NCI-H82 treated with DMSO at 0.1 percent for 48 hours (cell line): ENCODE results near the gene SLAMF1.
A peak's percentile ranks its signal among the peaks of the same experiment; 100 is the strongest.
"Not testable (repeated sequence)": the region's sequence is repeated elsewhere in the genome, so short reads cannot be mapped to it uniquely, and the experiment has no call there.

Experiments used
- DNase-seq: peaks from one replicate; lab custom pipeline; 2025; ENCODE audit not compliant: unreplicated experiment; lab: John Stamatoyannopoulos, UW

Gene SLAMF1

DNA sequence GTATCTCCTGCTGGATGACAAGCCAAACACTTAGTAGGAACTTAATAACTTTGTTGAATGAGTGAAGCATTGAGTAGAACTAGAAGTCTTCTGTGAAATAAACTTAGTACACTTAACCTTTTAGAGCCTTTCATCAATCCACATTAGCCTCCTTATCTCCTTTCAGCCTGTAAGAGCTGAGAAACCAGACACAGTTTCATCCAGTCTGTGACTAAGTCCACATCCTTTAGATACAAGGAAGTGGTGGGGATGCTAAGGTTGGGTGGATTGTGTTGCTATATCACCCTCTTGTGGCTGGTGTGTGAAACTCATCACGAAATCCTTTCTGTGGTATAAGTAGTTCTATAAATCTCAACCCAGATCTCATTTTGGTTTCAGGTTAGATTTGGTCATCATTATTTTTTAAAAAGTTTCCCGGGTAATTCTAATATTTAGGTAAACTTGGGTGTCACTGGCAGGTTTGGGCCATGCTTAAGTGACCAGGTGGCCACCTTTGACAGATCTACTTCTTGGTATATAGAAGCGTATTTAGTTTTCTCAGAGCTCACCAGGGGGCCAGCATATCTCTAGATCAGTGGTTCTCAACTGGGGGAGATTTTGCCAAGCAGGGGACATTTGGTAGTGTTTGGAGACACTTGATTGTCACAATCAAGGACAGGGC, 39.7 kb downstream of the SLAMF1 start:
- peak; percentile 46 for DNase-seq

- DNase-seq = no peak
Observed at GRCh38 chr1:160606611-160607010, 40.2 kb downstream of the SLAMF1 start.

GRCh38 chr1:160605792-160606479, 40.9 kb downstream of the SLAMF1 start:
- no peak for DNase-seq

- DNase-seq = no peak
Observed at GRCh38 chr1:160605205-160605604, 41.6 kb downstream of the SLAMF1 start.

DNA sequence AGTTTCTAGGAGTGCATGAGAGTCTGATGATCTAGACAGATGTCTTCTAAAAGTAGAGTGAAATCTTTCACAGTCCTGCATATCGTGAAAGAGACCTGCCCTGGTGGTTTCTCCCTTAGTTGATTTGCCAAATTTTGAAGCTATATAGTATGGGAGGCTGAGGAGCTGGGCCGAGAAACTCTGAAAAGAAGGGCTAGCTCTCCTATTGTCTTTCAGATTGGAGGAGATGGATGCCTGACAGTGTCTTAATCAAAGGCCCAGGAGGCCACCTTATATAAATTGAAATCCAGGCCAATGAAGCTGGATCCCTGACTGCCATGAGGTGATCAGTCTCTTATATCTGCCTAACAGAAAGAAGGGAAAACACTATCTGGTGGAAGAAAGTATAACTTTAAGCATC, 49.1 kb downstream of the SLAMF1 start:
- DNase-seq = no peak

GRCh38 chr1:160597051-160597450, 49.8 kb downstream of the SLAMF1 start:
- no peak for DNase-seq

- DNase-seq = no peak
Observed at GRCh38 chr1:160590488-160590887, 56.4 kb downstream of the SLAMF1 start.

DNA sequence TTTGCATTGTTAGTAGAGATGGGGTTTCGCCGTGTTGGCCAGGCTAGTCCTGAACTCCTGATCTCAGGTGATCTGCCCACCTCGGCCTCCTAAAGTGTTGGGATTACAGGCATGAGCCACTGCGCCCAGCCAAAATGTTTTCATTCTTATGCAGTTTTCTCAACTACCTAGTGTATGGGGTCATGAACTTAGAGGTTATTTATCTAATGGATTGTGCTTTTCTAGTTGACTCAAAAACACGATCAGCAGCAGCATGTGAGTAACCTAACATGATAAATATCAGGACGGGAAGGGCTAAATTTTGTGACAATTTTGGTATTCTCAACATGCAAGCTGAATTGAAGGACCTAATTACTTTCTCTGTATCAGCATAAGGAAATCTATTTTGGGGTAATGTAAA, 58.4 kb downstream of the SLAMF1 start:
- no peak for DNase-seq

DNA sequence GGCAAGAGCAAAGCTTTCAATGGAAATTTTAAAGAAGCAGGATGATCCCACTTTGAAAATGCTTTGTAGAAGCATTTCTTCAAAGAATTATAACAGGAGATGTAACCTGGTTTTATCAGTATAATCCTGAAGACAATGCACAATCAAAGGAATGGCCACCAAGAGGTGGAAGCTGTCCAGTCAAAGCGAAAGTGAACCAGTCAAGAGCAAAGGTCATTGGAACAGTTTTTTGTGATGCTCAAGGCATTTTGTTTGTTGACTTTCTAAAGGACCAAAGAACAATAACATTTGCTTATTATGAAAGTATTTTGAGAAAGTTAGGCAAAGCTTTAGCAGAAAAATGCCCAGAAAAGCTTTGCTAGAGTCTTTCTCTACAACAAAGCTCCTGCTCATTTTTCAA, 62.1 kb downstream of the SLAMF1 start:
- no peak for DNase-seq

DNA sequence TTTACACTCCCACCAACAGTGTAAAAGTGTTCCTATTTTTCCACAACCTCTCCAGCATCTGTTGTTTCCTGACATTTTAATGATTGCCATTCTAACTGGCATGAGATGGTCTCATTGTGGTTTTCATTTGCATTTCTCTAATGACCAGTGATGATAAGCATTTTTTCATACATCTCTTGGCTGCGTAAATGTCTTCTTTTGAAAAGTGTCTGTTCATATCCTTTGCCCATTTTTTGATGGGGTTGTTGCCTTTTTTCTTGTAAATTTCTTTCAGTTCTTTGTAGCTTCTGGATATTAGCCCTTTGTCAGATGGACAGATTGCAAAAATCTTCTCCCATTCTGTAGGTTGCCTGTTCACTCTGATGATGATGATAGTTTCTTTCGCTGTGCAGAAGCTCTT, 63.9 kb downstream of the SLAMF1 start:
- DNase-seq = not testable (repeated sequence)

- no peak for DNase-seq
Observed at GRCh38 chr1:160581961-160582360, 64.9 kb downstream of the SLAMF1 start.

DNA sequence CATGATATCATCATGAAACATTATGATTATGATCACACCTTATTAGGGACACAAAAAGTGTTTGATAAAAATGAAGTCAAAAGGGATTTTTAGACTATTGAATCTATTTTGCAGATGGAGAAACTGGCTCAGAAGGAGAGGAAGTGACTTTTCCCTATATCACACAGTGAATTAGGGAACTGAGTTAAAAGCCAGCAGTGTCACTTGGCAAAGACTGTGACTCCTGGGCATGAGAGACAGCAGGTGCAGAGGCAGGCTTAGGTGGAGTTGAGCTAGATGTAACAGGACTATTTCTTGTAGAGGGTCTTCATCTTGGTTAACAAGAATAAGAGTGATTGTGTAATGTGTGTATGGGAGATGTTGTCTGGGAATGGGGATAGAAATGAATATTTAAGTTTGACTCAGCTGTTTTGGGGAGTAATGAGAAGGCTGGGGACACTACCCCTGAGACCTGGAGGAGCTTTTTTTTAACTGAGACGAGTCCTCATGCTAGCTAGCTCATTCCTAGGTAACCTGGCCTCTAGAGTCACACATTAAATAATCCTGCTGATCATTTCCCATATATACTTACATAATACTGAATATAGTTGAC, 66.5 kb downstream of the SLAMF1 start:
- no peak for DNase-seq

GRCh38 chr1:160579216-160579701, 67.6 kb downstream of the SLAMF1 start, which contains the start of gene CD84:
Gene CD84 (minus strand): TSS chr1:160579496. CDS start chr1:160579437, 59 bp downstream.
- no peak for DNase-seq

DNA sequence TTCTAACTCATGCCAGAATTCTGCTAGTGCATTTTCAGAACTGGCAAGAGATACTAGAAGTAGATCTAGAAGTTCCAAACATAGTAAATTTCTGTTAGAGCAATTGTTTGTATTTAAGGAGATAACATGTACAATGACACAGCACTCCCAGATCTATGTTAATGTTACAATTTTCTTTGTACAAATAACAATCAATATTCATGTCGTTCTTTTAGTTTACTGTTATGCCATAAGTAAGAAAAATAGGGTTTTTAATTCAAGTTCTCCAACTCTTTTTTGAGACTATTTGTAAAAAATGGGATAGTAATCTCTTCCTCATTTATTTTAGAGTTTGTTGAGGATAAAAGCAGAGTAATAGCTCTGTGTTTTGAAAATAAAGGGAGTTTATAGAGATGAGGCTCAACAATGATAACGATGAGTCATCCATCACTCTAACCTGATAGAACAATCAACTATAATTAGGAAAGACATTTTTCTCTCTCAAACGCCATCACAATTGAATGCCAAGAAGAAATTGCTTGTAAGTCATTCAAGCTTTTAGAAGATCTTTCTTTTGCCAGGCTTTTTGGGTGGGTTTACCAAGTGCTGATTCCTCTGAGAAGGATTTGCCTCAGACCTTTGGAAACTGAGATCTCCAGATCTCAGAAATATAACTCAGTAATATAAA, 68.2 kb downstream of the SLAMF1 start:
- DNase-seq = no peak

DNA sequence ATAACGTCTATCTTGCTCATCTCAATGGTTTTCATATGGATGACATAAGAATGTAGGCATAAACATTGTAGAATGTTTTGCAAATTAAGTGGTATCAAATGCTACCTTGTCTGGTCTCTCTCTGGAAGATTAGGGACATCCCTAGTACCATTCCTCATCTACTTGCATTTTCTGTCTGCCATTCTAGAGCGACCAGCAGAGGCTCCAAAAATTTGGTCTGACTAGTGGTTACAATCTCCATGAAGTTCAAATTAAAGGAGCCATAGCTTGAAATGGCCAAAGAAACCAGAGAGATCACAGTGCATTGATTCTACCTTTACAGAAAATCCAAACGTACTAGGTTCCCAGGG, 68.7 kb downstream of the SLAMF1 start:
- DNase-seq = no peak

- no peak for DNase-seq
Observed at GRCh38 chr1:160577671-160578070, 69.2 kb downstream of the SLAMF1 start.

- no peak for DNase-seq
Observed at GRCh38 chr1:160576884-160577283, 70.0 kb downstream of the SLAMF1 start.

DNA sequence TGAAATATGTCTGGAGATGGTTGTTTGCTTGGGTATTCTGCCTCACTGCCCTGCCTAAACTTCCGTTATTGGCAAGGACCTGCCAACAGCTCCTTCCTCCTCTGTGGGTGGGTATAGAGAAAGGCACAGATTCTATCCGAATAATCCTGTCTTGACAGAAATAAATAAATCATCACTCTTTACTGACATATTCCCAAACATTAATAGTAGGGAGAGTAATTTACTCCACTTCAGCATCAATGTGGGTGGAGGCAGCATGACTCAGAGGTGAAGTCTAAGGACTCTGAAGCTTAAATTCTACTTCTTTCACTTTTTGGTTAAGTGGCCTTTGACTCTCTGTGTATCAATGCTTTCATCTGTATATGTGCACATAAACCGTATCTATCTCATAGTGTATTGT, 70.5 kb downstream of the SLAMF1 start:
- DNase-seq = no peak

GRCh38 chr1:160575112-160575664, 71.7 kb downstream of the SLAMF1 start:
- DNase-seq = no peak

- no peak for DNase-seq
Observed at GRCh38 chr1:160570840-160571239, 76.0 kb downstream of the SLAMF1 start.

- no peak for DNase-seq
Observed at GRCh38 chr1:160569806-160570205, 77.0 kb downstream of the SLAMF1 start.
